GM21786 (cell line): Measurements from ENCODE around the gene PDS5B.
"Not testable (repeated sequence)": the region's sequence is repeated elsewhere in the genome, so short reads cannot be mapped to it uniquely, and the experiment has no call there.

Experiments used
- ATAC-seq: cut with Tn5 transposase; IDR thresholded peaks from one replicate; pipeline ENCODE4 v1.9.1; 2021; ENCODE audit not compliant: unreplicated experiment

The PDS5B gene

DNA sequence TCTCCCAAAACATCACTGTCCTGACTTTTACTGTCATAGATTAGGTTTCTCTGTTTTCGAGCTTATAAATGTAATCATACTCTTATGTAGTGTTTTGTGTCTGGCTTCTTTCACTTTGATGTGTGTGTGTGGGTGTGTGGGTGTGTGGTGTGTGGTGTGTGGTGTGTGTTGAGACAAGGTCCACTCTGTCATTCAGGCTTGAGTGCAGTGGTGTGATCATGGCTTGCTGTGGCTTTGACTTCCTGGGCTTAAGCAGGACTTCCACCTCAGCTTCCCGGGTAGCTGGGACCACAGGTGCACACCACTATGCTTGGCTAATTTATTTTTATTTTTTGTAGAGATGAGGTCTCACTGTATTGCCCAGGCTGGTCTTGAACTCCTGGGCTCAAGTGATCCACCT, 59.6 kb downstream of the PDS5B start:
- no peak for ATAC-seq

GRCh38 chr13:32647926-32648325, 61.7 kb downstream of the PDS5B start:
- no peak for ATAC-seq

DNA sequence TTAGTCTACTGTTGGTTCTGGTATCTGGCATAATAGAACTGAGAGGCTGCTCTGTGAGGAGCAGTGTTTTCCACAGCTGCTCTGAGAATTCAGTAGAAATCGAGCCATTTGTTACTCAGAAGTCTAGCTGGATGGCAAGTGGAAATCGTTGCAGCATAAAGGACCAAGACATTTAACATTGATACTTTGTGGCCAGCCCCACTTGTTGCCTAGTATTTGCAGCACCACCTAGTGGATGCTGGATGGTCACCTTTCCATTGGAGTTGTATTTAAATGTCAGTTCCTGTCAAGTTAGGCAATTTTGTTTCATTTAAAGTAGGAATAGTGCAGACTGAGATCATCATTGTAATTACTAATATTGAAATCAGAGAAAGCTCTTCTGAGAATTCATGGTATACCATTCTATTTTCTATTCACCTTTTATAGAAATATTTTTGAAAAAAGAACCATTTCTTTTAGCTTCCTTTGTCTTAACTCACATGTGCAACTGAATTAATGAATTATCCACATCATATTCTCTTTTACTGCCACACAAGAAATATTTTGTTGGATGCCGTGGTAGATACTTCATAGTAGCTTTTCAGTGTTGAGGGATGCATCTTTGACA, 64.6 kb downstream of the PDS5B start:
- ATAC-seq = peak; percentile 66

DNA sequence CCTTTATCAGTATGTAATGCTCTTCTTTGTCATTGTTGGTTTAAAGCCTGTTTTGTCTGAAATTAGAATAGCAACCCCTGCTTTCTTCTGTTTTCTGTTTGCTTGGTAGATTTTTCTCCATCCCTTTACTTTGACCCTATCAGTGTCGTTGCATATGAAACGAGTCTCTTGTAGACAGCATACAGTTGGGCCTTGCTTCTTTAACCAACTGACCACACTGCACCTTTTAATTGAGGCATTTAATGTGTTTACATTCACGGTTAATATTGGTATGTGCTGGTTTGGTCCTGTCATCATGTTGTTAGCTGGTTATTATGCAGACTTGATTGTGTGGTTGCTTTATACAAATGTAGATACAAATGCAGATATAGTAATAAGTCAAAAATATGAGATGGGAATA, 71.1 kb downstream of the PDS5B start:
- ATAC-seq = no peak

DNA sequence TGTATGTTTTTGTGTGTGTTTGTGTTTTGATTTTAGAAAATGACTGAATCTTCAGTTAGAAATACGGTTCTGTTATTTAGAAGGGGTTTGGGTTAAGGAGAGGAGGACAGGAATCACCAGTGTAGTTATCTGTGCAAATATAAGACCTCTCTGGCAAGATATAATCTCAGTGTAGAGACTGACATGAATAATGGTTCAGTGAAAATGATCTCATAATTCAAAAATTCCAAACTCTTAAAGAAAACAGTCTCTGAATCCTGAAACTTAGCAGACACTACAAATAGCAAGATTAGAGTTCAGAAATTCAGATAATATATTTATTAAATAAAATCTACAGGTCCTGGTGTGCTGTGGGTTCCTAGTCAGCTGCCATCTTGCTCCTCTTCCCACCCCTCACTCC, 73.5 kb downstream of the PDS5B start:
- no peak for ATAC-seq

DNA sequence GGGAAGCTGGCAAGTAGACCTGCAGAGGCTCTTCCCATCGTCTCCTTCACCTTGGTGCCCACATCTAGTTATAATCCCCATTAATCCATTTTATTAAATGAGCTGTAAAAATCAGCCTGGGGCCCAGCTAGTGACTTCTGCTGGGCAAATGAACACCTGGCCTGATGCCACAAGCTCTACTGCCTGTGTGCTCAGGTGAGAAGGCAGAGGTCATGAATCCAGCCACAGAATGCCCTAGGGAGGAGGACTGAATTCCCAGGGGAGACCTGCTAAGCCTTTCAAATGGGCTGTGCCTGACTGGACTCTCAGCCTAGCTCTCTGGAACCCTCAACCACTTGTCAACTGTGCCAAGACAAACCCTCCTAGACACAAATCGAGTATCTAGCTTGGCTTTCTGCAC, 74.0 kb downstream of the PDS5B start:
- ATAC-seq = no peak

- no peak for ATAC-seq
These were observed 75.4 kb downstream of the PDS5B start for GRCh38 chr13:32661685-32662084.

DNA sequence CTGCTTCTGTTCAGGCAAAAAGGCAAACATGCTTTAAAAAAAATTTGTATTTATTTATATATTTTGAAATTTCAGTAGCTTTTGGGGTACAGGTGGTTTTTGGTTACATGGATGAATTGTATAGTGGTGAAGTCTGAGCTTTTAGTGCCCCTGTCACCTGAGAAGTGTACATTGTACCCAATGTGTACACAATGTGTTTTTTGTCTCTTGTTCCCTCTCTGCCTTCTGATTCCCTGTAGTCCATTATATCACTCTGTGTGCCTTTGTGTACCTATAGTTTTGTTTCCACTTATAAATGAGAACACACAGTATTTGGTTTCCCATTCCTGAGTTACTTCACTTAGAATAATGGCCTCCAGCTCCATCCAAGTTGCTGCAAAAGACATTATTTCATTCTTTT, 77.4 kb downstream of the PDS5B start:
- ATAC-seq = no peak

- no peak for ATAC-seq
These were observed 80.8 kb downstream of the PDS5B start for GRCh38 chr13:32666990-32667571.

DNA sequence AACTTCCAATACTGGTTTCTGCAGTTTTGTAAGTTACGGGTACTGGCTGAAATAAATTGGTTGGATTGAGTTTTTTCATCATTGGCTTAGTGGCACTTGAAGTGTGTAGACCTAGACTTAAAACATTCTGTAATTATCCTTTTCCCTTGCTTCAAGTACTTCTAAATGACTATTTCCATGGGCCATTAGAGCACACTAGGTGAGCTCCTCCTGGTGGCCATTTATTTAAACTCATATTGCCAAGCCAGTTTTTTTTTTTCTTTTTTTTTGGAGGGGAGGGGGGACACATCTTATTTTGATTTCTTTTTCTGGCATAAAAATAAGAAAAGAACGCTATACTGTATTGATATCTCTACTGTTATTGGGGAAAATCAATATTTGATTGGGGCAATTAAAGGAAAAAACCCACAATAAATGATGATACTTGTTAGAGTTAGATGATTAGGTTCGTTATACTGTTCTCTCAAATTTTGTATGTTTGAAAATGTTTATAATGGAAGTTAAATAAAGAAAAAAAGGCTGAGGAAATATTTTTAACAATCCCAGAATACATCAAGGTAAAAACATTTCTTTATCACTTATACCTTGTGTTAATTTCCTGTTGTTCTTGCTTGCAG, 82.9 kb downstream of the PDS5B start:
- no peak for ATAC-seq

DNA sequence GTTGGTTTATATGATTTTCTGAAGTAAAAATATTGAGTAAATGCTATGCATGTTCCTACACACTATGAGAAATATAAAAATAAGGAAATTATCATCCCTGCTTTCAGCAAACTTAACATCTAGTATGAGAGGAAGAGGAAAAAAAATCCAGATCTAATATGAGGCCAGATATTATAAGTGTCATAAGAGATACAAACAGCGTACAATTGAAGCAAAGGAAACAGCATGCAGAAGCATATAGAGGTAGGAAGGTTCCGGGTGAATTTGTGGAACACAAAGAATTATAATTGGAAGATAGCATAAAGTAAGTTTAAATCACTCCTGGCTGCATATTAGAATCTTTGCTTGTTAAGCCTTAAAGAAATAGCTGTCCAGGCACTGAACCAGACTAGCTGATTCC, 88.3 kb downstream of the PDS5B start:
- no peak for ATAC-seq

GRCh38 chr13:32676242-32676641, 90.0 kb downstream of the PDS5B start:
- no peak for ATAC-seq

- ATAC-seq = no peak
These were observed 95.9 kb downstream of the PDS5B start for GRCh38 chr13:32682130-32682529.

DNA sequence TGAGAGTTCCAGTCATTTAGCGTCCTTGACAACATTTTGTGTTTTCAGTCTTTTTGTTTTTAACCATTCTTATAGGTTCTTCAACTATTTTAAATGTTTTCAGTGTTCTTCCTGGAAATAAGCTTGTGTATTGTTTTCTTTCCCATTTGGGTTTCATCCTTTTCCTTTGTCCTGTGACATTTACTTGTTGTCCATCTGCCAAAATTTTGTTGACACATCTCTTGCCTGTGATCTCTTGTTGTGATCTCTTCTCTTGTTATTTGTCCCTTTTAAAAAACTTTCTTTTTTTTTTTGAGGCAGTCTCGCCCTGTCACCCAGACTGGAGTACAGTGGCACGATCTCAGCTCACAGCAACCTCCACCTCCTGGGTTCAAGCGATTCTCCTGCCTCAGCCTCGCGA, 96.5 kb downstream of the PDS5B start:
- no peak for ATAC-seq

- ATAC-seq = no peak
These were observed 101.0 kb downstream of the PDS5B start for GRCh38 chr13:32687275-32687674.

DNA sequence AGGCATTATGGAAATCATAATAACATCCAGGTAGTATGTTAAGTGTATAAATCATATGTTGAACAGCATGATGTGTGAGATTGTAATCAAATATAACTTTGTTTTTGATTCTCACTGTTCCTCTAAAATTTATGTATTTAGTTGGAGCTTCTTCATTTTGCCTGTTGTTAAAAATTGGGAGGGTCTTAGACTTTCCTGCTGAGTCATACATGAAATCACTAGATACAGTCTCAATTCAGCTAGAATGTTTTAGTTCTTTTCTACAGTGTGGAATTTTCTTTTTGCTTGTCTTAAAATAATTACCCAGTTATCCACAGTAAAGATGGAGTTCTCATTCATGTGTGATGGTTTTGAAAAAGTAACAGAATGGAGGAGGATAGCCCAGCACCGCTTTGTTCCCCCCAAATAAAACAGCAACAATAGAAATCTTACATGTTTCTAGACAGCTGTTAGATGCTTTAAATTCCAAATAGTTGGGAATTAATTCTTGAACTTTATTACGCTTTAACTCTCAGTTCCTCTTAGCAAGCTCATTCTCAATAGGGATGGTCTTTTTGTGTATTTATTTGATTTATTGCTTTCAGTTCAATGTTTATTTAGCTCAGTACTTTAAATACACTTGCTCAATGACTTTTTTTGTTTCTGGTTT, 109.5 kb downstream of the PDS5B start:
- ATAC-seq = no peak

GRCh38 chr13:32707471-32707870, 121.2 kb downstream of the PDS5B start:
- ATAC-seq = no peak

DNA sequence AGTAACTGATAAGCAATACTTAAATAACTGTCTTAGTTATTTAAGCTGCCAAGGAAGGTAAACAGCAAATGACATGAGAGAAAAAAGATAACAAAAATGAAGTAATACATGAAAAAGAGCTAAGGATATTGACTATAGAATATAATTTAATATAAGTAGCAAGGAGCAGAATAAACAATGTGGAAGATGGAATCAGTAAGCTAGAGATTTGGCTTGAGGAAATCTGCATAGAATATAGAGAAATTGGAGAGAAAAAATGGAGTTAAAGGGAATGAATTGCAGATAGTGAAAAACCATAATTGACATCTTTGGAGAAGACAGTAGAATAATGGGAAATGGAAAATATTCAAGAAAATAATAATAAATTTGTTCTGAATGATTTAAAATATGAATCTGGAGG, 127.1 kb downstream of the PDS5B start:
- no peak for ATAC-seq

GRCh38 chr13:32716201-32716600, 129.9 kb downstream of the PDS5B start:
- not testable (repeated sequence) for ATAC-seq

DNA sequence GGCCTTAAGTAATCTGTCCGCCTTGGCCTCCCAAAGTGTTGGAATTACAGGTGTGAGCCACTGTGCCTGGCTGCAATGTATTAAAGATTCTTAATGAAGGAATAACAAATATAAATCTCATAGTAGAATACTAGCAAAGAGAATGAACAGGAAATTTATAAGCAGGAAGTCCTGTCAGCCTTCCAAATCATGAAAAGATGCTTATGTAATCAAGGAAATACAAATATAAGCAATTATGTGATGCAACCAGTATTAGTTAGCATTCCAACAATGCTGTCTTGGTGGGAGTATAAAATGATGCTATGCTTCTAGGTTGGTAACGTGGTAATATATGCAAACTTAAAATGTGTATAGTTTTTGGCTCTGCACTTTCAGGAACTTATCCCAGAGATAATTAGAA, 133.8 kb downstream of the PDS5B start:
- ATAC-seq = no peak

- not testable (repeated sequence) for ATAC-seq
These were observed 135.1 kb downstream of the PDS5B start for GRCh38 chr13:32721131-32722034.
